WTC11 (cell line): ENCODE measurements around the gene ARL10. TPM values are rescaled to one million over a fixed set of nuclear protein-coding genes. Genes with fewer than 3 reads are reported as not detected.
A peak's percentile ranks its signal among the peaks of the same experiment; 100 is the strongest.

Experiments used
- ATAC-seq: fragments of 200-7000 bp; cut with Tn5 transposase; 2 replicates; pipeline ENCODE4 v1.10.0; 2021; ENCODE audit warnings: mild to moderate bottlenecking, moderate library complexity
- CTCF ChIA-PET: fragments of 300-600 bp; sonication (Branson Sonifier 250); formaldehyde crosslinking; loops from one replicate; lab custom pipeline; 2021; ENCODE audit warnings: antibody characterized with exemption; lab: Charles Lee
- POLR2A ChIA-PET: fragments of 350-600 bp; sonication (Branson Sonifier 250); formaldehyde crosslinking; loops from one replicate; lab custom pipeline; 2021; ENCODE audit warnings: antibody characterized with exemption; lab: Charles Lee
- DNase-seq: peaks from one replicate; pipeline ENCODE4 v3.0.0; 2021; ENCODE audit warnings: low spot score
- H3K27ac Mint-ChIP-seq: 2 replicates; pipeline ENCODE4 v1.8.0; 2021; ENCODE audit warnings: mixed read lengths
- H3K27me3 Mint-ChIP-seq: 2 replicates; pipeline ENCODE4 v1.8.0; 2021; ENCODE audit warnings: low read depth, mild to moderate bottlenecking, moderate library complexity, mixed read lengths
- H3K36me3 Mint-ChIP-seq: 2 replicates; pipeline ENCODE4 v1.8.0; 2021; ENCODE audit warnings: mixed read lengths
- H3K4me1 Mint-ChIP-seq: 2 replicates; pipeline ENCODE4 v1.8.0; 2022; ENCODE audit warnings: mixed read lengths
- H3K4me3 Mint-ChIP-seq: 2 replicates; pipeline ENCODE4 v1.8.0; 2021; ENCODE audit warnings: mild to moderate bottlenecking, moderate library complexity, mixed read lengths
- H3K9me3 Mint-ChIP-seq: 2 replicates; pipeline ENCODE4 v1.8.0; 2021; ENCODE audit warnings: mixed read lengths
- ELF4 ChIP-seq: sonication (generic); formaldehyde crosslinking; IDR thresholded peaks from 2 replicates; pipeline ENCODE4 v1.8.1; 2022; ENCODE audit warnings: low read depth, mild to moderate bottlenecking, moderate library complexity, missing genetic modification reagents
- JAZF1 ChIP-seq: fragments of 250-450 bp; sonication (Bioruptor Pico); IDR thresholded peaks from 2 replicates; pipeline ENCODE4 v1.9.0; 2021; ENCODE audit warnings: moderate library complexity, mild to moderate bottlenecking, inconsistent platforms
- NFE2L1 ChIP-seq: sonication (generic); formaldehyde crosslinking; IDR thresholded peaks from 2 replicates; pipeline ENCODE4 v1.8.1; 2023; ENCODE audit warnings: missing genetic modification reagents
- NR1H2 ChIP-seq: sonication (generic); formaldehyde crosslinking; IDR thresholded peaks from 2 replicates; pipeline ENCODE4 v1.9.0; 2021; ENCODE audit warnings: mild to moderate bottlenecking, moderate library complexity, missing genetic modification reagents
- NR3C1 ChIP-seq: sonication (generic); formaldehyde crosslinking; conservative IDR thresholded peaks from 2 replicates; pipeline ENCODE4 v1.8.1; 2023; ENCODE audit warnings: low read depth, mild to moderate bottlenecking, missing genetic modification reagents
- SMAD3 ChIP-seq: sonication (generic); formaldehyde crosslinking; IDR thresholded peaks from 2 replicates; pipeline ENCODE4 v1.8.0; 2022; ENCODE audit warnings: missing genetic modification reagents, mild to moderate bottlenecking, borderline replicate concordance
- ZNF121 ChIP-seq: sonication (generic); formaldehyde crosslinking; IDR thresholded peaks from 2 replicates; pipeline ENCODE4 v1.8.0; 2023; ENCODE audit warnings: missing genetic modification reagents
- ZNF263 ChIP-seq: sonication (generic); formaldehyde crosslinking; IDR thresholded peaks from 2 replicates; pipeline ENCODE4 v1.8.1; 2022; ENCODE audit warnings: low read depth, mild to moderate bottlenecking, moderate library complexity, missing genetic modification reagents
- ZNF671 ChIP-seq: fragments of 250-450 bp; sonication (Bioruptor Pico); IDR thresholded peaks from 2 replicates; pipeline ENCODE4 v1.8.0; 2021; ENCODE audit warnings: mild to moderate bottlenecking
- total RNA-seq: library from RNA; stranded (reverse); gene quantifications from 3 replicates; pipeline ENCODE4 v1.2.3, GENCODE V29; 2021
- TF ChIP-seq, protein P1 (sequence below): sonication (generic); formaldehyde crosslinking; IDR thresholded peaks from 2 replicates; pipeline ENCODE4 v1.8.0; 2023; ENCODE audit warnings: missing genetic modification reagents
- TF ChIP-seq, protein P2 (sequence below): sonication (generic); formaldehyde crosslinking; IDR thresholded peaks from 2 replicates; pipeline ENCODE4 v1.8.1; 2022; ENCODE audit warnings: low read depth, mild to moderate bottlenecking, moderate library complexity, missing genetic modification reagents, borderline replicate concordance
- TF ChIP-seq, protein P3 (sequence below): fragments of 250-450 bp; sonication (Bioruptor Pico); IDR thresholded peaks from 2 replicates; pipeline ENCODE4 v1.9.0; 2021; ENCODE audit warnings: mild to moderate bottlenecking, borderline replicate concordance
- TF ChIP-seq, protein P4 (sequence below): fragments of 250-450 bp; sonication (Bioruptor Pico); conservative IDR thresholded peaks from 2 replicates; pipeline ENCODE4 v1.9.0; 2021; ENCODE audit warnings: mild to moderate bottlenecking
- TF ChIP-seq, protein P5 (sequence below): sonication (generic); formaldehyde crosslinking; IDR thresholded peaks from 2 replicates; pipeline ENCODE4 v1.8.1; 2023; ENCODE audit warnings: mild to moderate bottlenecking, missing genetic modification reagents, borderline replicate concordance
- TF ChIP-seq, protein P6 (sequence below): fragments of 250-450 bp; sonication (Bioruptor Pico); IDR thresholded peaks from 2 replicates; pipeline ENCODE4 v1.9.0; 2021; ENCODE audit warnings: moderate library complexity, mild to moderate bottlenecking, inconsistent platforms, borderline replicate concordance
- TF ChIP-seq, protein P7 (sequence below): fragments of 250-450 bp; sonication (Bioruptor Pico); IDR thresholded peaks from 2 replicates; pipeline ENCODE4 v1.9.0; 2021; ENCODE audit warnings: mild to moderate bottlenecking

The ARL10 gene
- total RNA-seq, 1 experiment from 2014 or later = 6.8 TPM

DNA sequence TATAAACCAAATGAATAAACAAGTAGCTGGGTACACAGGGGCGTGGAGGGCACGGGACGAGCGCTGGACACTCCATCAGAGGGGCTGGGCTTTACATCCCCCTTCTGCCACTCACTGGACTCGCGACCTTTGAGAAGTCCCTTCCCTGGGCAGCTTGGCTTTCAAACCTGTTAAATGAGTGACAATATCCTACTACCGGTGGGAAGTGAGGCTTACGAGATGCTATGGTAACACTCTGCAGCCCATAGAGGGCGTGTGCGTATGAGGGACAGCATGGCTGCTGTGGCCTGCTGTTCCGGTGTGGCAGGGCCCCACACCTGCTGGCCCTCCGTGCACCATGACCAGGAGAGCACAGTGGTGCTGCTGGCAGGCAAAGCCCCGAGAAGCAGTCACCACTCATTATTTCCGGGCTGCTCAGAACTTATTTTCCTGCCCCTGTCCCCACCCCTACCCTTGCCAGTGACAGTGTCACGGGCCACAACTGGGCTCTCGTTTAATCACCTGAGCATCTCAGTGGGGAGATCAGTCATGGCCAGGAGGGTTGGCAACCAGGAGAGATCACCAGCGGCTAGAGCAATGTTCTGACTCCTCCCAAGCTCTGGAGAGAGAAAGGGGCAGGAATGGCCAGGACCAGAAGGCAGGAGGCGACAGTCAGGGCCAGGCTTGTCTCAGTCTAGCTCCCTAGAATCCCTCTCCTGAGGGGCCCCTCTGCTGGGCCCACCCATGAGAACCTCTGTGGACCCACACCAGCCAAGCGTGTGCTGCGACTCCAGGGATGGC is 40.6 kb downstream of the ARL10 start:
- ChIA-PET CTCF (interaction anchor here (0.6 to 4.7 kb wide), 22 partner anchors 10 to 676 kb away, joined by 3 to 30 read pairs (median 4); partner anchors contain the start of genes CLTB, FAF2, HIGD2A and KIAA1191), POLR2A (no interaction called here)
- peak overlapping the region; percentile 75 for H3K27ac Mint-ChIP-seq
- H3K36me3 Mint-ChIP-seq = no peaks in the 10 kb centered on the region
- no peaks in the 10 kb centered on the region for H3K27me3 Mint-ChIP-seq
- no peaks in the 10 kb centered on the region for H3K9me3 Mint-ChIP-seq
- H3K4me1 Mint-ChIP-seq = peaks cover 3% of the 10 kb centered on the region
- DNase-seq = peak; percentile 54
- no peak overlapping the region for H3K4me3 Mint-ChIP-seq
- TF ChIP-seq, protein P1, sequence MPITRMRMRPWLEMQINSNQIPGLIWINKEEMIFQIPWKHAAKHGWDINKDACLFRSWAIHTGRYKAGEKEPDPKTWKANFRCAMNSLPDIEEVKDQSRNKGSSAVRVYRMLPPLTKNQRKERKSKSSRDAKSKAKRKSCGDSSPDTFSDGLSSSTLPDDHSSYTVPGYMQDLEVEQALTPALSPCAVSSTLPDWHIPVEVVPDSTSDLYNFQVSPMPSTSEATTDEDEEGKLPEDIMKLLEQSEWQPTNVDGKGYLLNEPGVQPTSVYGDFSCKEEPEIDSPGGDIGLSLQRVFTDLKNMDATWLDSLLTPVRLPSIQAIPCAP (CRISPR knock-in tag) = no peak
- TF ChIP-seq ZNF121 = 0 out of 2 replicates have a peak, but pooled peaks have one; percentile 42
- ATAC-seq = peak; percentile 89

DNA sequence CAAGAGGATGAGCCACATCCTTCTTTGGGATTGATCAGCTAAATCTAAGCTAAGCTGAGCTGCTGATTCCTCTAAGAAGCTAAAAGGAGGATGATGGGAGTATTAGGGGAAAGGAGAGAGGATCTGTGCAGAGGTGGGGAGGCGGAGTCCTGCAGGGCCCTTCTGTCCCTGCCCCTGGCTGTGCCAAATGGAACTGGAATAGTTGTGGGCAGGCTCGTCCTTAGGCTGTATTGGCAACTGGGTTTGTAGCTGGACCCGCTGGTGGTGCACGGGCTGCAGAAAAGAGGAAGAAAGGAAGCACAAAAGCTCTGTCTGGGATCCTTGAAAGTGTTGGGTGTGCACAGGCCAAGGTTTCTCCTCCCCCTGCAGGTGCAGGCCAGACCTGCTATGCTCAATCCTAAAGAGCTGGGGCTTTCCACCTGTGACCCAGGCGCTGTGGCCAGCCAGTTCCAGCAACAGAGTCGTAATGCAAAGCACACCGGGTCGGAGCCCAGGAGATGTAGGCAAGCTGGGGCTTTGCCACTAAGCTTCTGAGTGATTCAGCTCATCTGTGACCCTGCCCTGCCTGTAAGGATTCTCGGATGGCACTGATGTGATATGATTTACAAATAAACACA is 41.3 kb downstream of the ARL10 start:
- no peak for DNase-seq
- no peaks in the 10 kb centered on the region for H3K36me3 Mint-ChIP-seq
- TF ChIP-seq, protein P2, sequence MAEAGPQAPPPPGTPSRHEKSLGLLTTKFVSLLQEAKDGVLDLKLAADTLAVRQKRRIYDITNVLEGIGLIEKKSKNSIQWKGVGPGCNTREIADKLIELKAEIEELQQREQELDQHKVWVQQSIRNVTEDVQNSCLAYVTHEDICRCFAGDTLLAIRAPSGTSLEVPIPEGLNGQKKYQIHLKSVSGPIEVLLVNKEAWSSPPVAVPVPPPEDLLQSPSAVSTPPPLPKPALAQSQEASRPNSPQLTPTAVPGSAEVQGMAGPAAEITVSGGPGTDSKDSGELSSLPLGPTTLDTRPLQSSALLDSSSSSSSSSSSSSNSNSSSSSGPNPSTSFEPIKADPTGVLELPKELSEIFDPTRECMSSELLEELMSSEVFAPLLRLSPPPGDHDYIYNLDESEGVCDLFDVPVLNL (CRISPR knock-in tag) = no peak
- TF ChIP-seq, protein P3, sequence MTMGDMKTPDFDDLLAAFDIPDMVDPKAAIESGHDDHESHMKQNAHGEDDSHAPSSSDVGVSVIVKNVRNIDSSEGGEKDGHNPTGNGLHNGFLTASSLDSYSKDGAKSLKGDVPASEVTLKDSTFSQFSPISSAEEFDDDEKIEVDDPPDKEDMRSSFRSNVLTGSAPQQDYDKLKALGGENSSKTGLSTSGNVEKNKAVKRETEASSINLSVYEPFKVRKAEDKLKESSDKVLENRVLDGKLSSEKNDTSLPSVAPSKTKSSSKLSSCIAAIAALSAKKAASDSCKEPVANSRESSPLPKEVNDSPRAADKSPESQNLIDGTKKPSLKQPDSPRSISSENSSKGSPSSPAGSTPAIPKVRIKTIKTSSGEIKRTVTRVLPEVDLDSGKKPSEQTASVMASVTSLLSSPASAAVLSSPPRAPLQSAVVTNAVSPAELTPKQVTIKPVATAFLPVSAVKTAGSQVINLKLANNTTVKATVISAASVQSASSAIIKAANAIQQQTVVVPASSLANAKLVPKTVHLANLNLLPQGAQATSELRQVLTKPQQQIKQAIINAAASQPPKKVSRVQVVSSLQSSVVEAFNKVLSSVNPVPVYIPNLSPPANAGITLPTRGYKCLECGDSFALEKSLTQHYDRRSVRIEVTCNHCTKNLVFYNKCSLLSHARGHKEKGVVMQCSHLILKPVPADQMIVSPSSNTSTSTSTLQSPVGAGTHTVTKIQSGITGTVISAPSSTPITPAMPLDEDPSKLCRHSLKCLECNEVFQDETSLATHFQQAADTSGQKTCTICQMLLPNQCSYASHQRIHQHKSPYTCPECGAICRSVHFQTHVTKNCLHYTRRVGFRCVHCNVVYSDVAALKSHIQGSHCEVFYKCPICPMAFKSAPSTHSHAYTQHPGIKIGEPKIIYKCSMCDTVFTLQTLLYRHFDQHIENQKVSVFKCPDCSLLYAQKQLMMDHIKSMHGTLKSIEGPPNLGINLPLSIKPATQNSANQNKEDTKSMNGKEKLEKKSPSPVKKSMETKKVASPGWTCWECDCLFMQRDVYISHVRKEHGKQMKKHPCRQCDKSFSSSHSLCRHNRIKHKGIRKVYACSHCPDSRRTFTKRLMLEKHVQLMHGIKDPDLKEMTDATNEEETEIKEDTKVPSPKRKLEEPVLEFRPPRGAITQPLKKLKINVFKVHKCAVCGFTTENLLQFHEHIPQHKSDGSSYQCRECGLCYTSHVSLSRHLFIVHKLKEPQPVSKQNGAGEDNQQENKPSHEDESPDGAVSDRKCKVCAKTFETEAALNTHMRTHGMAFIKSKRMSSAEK (CRISPR knock-in tag) = no peak
- TF ChIP-seq, protein P4, sequence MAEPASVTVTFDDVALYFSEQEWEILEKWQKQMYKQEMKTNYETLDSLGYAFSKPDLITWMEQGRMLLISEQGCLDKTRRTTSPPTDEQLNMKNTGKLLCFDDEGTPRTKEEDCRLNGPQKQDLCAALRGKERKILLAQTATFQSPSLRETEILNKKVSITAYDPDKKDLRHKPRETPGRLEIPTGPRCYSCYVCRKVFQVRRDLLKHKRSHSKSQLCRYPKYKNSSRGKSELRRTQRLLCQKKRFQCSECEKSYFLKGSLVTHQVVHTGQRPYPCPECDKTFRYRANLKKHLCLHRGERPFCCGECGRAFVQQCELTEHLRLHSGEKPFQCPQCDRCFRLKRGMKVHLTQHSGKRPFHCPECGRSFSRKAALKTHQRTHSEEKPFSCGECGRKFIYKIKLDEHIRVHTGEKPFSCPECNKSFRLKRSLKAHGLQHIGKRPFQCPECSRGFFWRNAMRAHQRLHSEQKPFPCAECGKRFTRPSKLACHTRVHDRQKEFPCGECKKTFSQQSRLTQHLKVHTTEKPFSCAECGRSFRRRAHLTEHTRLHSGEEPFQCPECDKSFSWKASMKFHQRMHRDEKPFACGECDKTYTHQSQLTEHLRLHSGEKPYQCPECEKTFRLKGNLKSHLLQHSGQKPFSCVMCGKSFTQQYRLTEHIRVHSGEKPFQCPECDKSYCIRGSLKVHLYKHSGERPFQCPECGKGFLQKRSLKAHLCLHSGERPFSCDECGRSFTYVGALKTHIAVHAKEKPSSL (CRISPR knock-in tag) = no peak
- no peak for TF ChIP-seq NFE2L1 (CRISPR knock-in tag)
- TF ChIP-seq JAZF1 (CRISPR knock-in tag) = no peak
- TF ChIP-seq, protein P5, sequence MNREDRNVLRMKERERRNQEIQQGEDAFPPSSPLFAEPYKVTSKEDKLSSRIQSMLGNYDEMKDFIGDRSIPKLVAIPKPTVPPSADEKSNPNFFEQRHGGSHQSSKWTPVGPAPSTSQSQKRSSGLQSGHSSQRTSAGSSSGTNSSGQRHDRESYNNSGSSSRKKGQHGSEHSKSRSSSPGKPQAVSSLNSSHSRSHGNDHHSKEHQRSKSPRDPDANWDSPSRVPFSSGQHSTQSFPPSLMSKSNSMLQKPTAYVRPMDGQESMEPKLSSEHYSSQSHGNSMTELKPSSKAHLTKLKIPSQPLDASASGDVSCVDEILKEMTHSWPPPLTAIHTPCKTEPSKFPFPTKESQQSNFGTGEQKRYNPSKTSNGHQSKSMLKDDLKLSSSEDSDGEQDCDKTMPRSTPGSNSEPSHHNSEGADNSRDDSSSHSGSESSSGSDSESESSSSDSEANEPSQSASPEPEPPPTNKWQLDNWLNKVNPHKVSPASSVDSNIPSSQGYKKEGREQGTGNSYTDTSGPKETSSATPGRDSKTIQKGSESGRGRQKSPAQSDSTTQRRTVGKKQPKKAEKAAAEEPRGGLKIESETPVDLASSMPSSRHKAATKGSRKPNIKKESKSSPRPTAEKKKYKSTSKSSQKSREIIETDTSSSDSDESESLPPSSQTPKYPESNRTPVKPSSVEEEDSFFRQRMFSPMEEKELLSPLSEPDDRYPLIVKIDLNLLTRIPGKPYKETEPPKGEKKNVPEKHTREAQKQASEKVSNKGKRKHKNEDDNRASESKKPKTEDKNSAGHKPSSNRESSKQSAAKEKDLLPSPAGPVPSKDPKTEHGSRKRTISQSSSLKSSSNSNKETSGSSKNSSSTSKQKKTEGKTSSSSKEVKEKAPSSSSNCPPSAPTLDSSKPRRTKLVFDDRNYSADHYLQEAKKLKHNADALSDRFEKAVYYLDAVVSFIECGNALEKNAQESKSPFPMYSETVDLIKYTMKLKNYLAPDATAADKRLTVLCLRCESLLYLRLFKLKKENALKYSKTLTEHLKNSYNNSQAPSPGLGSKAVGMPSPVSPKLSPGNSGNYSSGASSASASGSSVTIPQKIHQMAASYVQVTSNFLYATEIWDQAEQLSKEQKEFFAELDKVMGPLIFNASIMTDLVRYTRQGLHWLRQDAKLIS (CRISPR knock-in tag) = no peak
- TF ChIP-seq ELF4 (CRISPR knock-in tag) = no peak
- TF ChIP-seq SMAD3 (CRISPR knock-in tag) = no peak
- TF ChIP-seq NR1H2 (CRISPR knock-in tag) = no peak
- TF ChIP-seq ZNF263 (CRISPR knock-in tag) = no peak
- TF ChIP-seq NR3C1 = no peak
- no peak for TF ChIP-seq ZNF671
- TF ChIP-seq, protein P6, sequence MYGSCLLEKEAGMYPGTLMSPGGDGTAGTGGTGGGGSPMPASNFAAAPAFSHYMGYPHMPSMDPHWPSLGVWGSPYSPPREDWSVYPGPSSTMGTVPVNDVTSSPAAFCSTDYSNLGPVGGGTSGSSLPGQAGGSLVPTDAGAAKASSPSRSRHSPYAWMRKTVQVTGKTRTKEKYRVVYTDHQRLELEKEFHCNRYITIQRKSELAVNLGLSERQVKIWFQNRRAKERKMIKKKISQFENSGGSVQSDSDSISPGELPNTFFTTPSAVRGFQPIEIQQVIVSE = no peak
- TF ChIP-seq, protein P7, sequence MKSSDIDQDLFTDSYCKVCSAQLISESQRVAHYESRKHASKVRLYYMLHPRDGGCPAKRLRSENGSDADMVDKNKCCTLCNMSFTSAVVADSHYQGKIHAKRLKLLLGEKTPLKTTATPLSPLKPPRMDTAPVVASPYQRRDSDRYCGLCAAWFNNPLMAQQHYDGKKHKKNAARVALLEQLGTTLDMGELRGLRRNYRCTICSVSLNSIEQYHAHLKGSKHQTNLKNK = no peak

More for the DNA sequence above, 41.3 kb downstream of the ARL10 start:
- H3K4me3 Mint-ChIP-seq = no peak overlapping the region
- CTCF ChIA-PET = interaction anchor here (0.5 to 4.7 kb wide), 8 partner anchors 9 to 750 kb away, joined by 3 to 30 read pairs (median 10); partner anchors contain the start of genes CLTB and FAF2
- H3K9me3 Mint-ChIP-seq = no peaks in the 10 kb centered on the region
- peaks cover 3% of the 10 kb centered on the region for H3K4me1 Mint-ChIP-seq
- no peak overlapping the region; the same call in 1 of the 2 replicates for H3K27ac Mint-ChIP-seq
- POLR2A ChIA-PET = no interaction called here
- no peaks in the 10 kb centered on the region for H3K27me3 Mint-ChIP-seq
- no peak for ATAC-seq
